ENCODE results near the gene WNT5B.
"Not testable (repeated sequence)": the region's sequence is repeated elsewhere in the genome, so short reads cannot be mapped to it uniquely, and the experiment has no call there.

WNT5B gene

GRCh38 chr12:1602706-1603105 lies 26.3 kb upstream of the WNT5B start:
- DNase-seq, result not testable (repeated sequence)

- DNase-seq, result no peak
These were observed 25.6 kb upstream of the WNT5B start for GRCh38 chr12:1603269-1603993.

- DNase-seq, result no peak
These were observed 24.6 kb upstream of the WNT5B start for GRCh38 chr12:1604464-1604863.

GRCh38 chr12:1605129-1606020 lies 23.7 kb upstream of the WNT5B start:
- peak; percentile 55 to 60 for DNase-seq

- peak; percentile 77 to 79 for DNase-seq
These were observed 22.9 kb upstream of the WNT5B start for GRCh38 chr12:1606021-1606622.

GRCh38 chr12:1607940-1608712 lies 20.9 kb upstream of the WNT5B start:
- no peak for DNase-seq

GRCh38 chr12:1608713-1609119 lies 20.3 kb upstream of the WNT5B start:
- DNase-seq, result no peak

- DNase-seq, result no peak
These were observed 18.9 kb upstream of the WNT5B start for GRCh38 chr12:1610072-1610643.

GRCh38 chr12:1611803-1612572 lies 17.0 kb upstream of the WNT5B start:
- DNase-seq, result no peak

- DNase-seq, result no peak
These were observed 15.2 kb upstream of the WNT5B start for GRCh38 chr12:1613860-1614259.

- no peak for DNase-seq
These were observed 14.7 kb upstream of the WNT5B start for GRCh38 chr12:1614360-1614759.

GRCh38 chr12:1616233-1617066 lies 12.6 kb upstream of the WNT5B start:
- no peak for DNase-seq

GRCh38 chr12:1618489-1618888 lies 10.5 kb upstream of the WNT5B start:
- DNase-seq, result no peak

- no peak for DNase-seq
These were observed 9.9 kb upstream of the WNT5B start for GRCh38 chr12:1619159-1619558.

GRCh38 chr12:1619587-1619986 lies 9.4 kb upstream of the WNT5B start:
- no peak for DNase-seq

- no peak for DNase-seq
These were observed 8.9 kb upstream of the WNT5B start for GRCh38 chr12:1620092-1620491.

- no peak for DNase-seq
These were observed 6.6 kb upstream of the WNT5B start for GRCh38 chr12:1622406-1622805.

GRCh38 chr12:1629338-1630132 lies 504 bp downstream of the WNT5B start:
- DNase-seq, result no peak

- no peak for DNase-seq
These were observed 1.2 kb downstream of the WNT5B start for GRCh38 chr12:1630133-1630826.

Data from activated CD4-positive, alpha-beta T cell treated with anti-CD3 and anti-CD28 coated beads for 4 hours (primary cell).